H9 (cell line): Measurements from ENCODE around the gene STPG1. TPM values are rescaled to one million over a fixed set of nuclear protein-coding genes. Genes with fewer than 3 reads are reported as not detected.

Source experiments
- DNase-seq: peaks from one replicate; pipeline ENCODE4 v3.0.0-alpha.2; 2017
- H2AFZ ChIP-seq: one replicate; pipeline ENCODE4 v1.6.1; 2013; ENCODE audit warnings: mild to moderate bottlenecking, low read length, control low read depth, moderate library complexity
- H2AK5ac ChIP-seq: 2 replicates; pipeline ENCODE4 v1.6.1; 2013; ENCODE audit warnings: low read length, control low read depth, mixed read lengths; ENCODE audit not compliant: insufficient read length
- H2BK120ac ChIP-seq: one replicate; pipeline ENCODE4 v1.6.1; 2013; ENCODE audit warnings: low read depth, mild to moderate bottlenecking, low read length, control low read depth, inconsistent platforms; ENCODE audit not compliant: poor library complexity, severe bottlenecking
- H2BK12ac ChIP-seq: 2 replicates; pipeline ENCODE4 v1.6.1; 2013; ENCODE audit warnings: low read length, control low read depth, mixed read lengths, low read depth; ENCODE audit not compliant: insufficient read length
- H2BK15ac ChIP-seq: 2 replicates; pipeline ENCODE4 v1.6.1; 2013; ENCODE audit warnings: low read depth, low read length, control low read depth
- H2BK20ac ChIP-seq: one replicate; pipeline ENCODE4 v1.6.1; 2013; ENCODE audit warnings: low read depth, mild to moderate bottlenecking, low read length, control low read depth, inconsistent platforms; ENCODE audit not compliant: poor library complexity, severe bottlenecking
- H2BK5ac ChIP-seq: 2 replicates; pipeline ENCODE4 v1.6.1; 2013; ENCODE audit warnings: low read length, control low read depth, mixed read lengths; ENCODE audit not compliant: insufficient read length
- H3K14ac ChIP-seq: 2 replicates; pipeline ENCODE4 v1.6.1; 2013; ENCODE audit warnings: low read length, control low read depth; ENCODE audit not compliant: insufficient read depth
- H3K18ac ChIP-seq: 2 replicates; pipeline ENCODE4 v1.6.1; 2013; ENCODE audit warnings: low read depth, mild to moderate bottlenecking, mixed read lengths, low read length, control low read depth; ENCODE audit not compliant: insufficient read length
- H3K23ac ChIP-seq: 2 replicates; pipeline ENCODE4 v1.6.1; 2013; ENCODE audit warnings: low read length, control low read depth, mixed read lengths, low read depth; ENCODE audit not compliant: insufficient read length
- H3K23me2 ChIP-seq: 2 replicates; pipeline ENCODE4 v1.6.1; 2013; ENCODE audit warnings: low read depth, mild to moderate bottlenecking, mixed read lengths, low read length, control low read depth; ENCODE audit not compliant: insufficient read length, poor library complexity, severe bottlenecking
- H3K27ac ChIP-seq: 2 replicates; pipeline ENCODE4 v1.5.1; 2013; ENCODE audit warnings: low read length, control low read depth, mixed read lengths, low read depth; ENCODE audit not compliant: insufficient read length
- H3K27me3 ChIP-seq: 2 replicates; pipeline ENCODE4 v1.6.1; 2013; ENCODE audit warnings: low read length, control low read depth, inconsistent platforms; ENCODE audit not compliant: insufficient read depth
- H3K4ac ChIP-seq: 2 replicates; pipeline ENCODE4 v1.6.1; 2013; ENCODE audit warnings: low read depth, mild to moderate bottlenecking, control low read depth, inconsistent platforms, low read length, moderate library complexity
- H3K4me1 ChIP-seq: 2 replicates; pipeline ENCODE4 v1.6.1; 2013; ENCODE audit warnings: low read length, control low read depth, inconsistent platforms; ENCODE audit not compliant: insufficient read depth
- H3K4me2 ChIP-seq: 2 replicates; pipeline ENCODE4 v1.6.1; 2013; ENCODE audit warnings: low read length, control low read depth, mixed read lengths; ENCODE audit not compliant: insufficient read length, insufficient read depth
- H3K56ac ChIP-seq: 2 replicates; pipeline ENCODE4 v1.6.1; 2013; ENCODE audit warnings: low read depth, mild to moderate bottlenecking, mixed read lengths, low read length, control low read depth; ENCODE audit not compliant: insufficient read length
- H3K79me1 ChIP-seq: 2 replicates; pipeline ENCODE4 v1.6.1; 2013; ENCODE audit warnings: low read depth, mild to moderate bottlenecking, moderate library complexity, low read length, control low read depth, inconsistent platforms; ENCODE audit not compliant: insufficient read depth, poor library complexity, severe bottlenecking
- H3K79me2 ChIP-seq: 2 replicates; pipeline ENCODE4 v1.6.1; 2013; ENCODE audit warnings: low read length, control low read depth, inconsistent platforms; ENCODE audit not compliant: insufficient read depth
- H3K9ac ChIP-seq: 2 replicates; pipeline ENCODE4 v1.6.1; 2013; ENCODE audit warnings: low read length, control low read depth, mixed read lengths; ENCODE audit not compliant: insufficient read length; ENCODE audit errors: extremely low read depth
- H3K9me3 ChIP-seq: one replicate; pipeline ENCODE4 v1.6.1; 2013; ENCODE audit warnings: low read depth, low read length, inconsistent platforms; ENCODE audit not compliant: control insufficient read depth
- H3T11ph ChIP-seq: one replicate; pipeline ENCODE4 v1.6.1; 2013; ENCODE audit warnings: mild to moderate bottlenecking, low read length, control low read depth, inconsistent platforms
- H4K20me1 ChIP-seq: one replicate; pipeline ENCODE4 v1.6.1; 2013; ENCODE audit not compliant: control insufficient read depth, insufficient read length, insufficient read depth
- H4K5ac ChIP-seq: 2 replicates; pipeline ENCODE4 v1.6.1; 2013; ENCODE audit warnings: low read depth, mild to moderate bottlenecking, mixed read lengths, low read length, control low read depth; ENCODE audit not compliant: insufficient read length
- H4K8ac ChIP-seq: replicated peaks from 2 replicates; pipeline ENCODE4 v1.6.1; 2013; ENCODE audit warnings: low read length, control low read depth, mixed read lengths, low read depth; ENCODE audit not compliant: insufficient read length
- H4K91ac ChIP-seq: 2 replicates; pipeline ENCODE4 v1.6.1; 2013; ENCODE audit warnings: low read depth, mild to moderate bottlenecking, moderate library complexity, mixed read lengths, low read length, control low read depth; ENCODE audit not compliant: insufficient read length
- H3K27ac Mint-ChIP-seq, 3 experiments: 2 replicates in 2 of 3; 3 replicates in 1 of 3; pipeline ENCODE4 v1.8.0; 2020 to 2021; ENCODE audit warnings: mixed read lengths in 3 of 3, mild to moderate bottlenecking in 1 of 3, moderate library complexity in 1 of 3
- H3K27me3 Mint-ChIP-seq: 2 replicates; pipeline ENCODE4 v1.8.0; 2021; ENCODE audit warnings: low read depth, mild to moderate bottlenecking, moderate library complexity, mixed read lengths
- H3K36me3 Mint-ChIP-seq, 3 experiments: 2 replicates in 2 of 3; 3 replicates in 1 of 3; pipeline ENCODE4 v1.8.0; 2020 to 2021; ENCODE audit warnings: low read depth in 3 of 3, mixed read lengths in 3 of 3; ENCODE audit not compliant: insufficient read depth in 1 of 3
- H3K4me1 Mint-ChIP-seq, 2 experiments: 2 replicates each; pipeline ENCODE4 v1.8.0; 2020; ENCODE audit warnings: mixed read lengths in 2 of 2
- H3K4me3 Mint-ChIP-seq, 2 experiments: 2 replicates in 1 of 2; 3 replicates in 1 of 2; pipeline ENCODE4 v1.8.0; 2020 to 2021; ENCODE audit warnings: mild to moderate bottlenecking in 2 of 2, mixed read lengths in 2 of 2, moderate library complexity in 1 of 2
- H3K9me3 Mint-ChIP-seq, 2 experiments: 2 replicates in 1 of 2; 3 replicates in 1 of 2; pipeline ENCODE4 v1.8.0; 2020; ENCODE audit warnings: mild to moderate bottlenecking in 2 of 2, mixed read lengths in 2 of 2, moderate library complexity in 1 of 2
- CTCF ChIP-seq: fragments of 200-600 bp; sonication (generic); conservative IDR thresholded peaks from 3 replicates; pipeline ENCODE4 v1.8.0; 2021; ENCODE audit warnings: antibody characterized with exemption, mild to moderate bottlenecking
- WGBS: extraction: QIAGEN DNeasy Blood & Tissue Kit; methylation state at CpG from one replicate; pipeline ENCODE4 v1.1.7; 2013; ENCODE audit warnings: missing lambda C conversion rate, low lambda C conversion rate, mixed read lengths; ENCODE audit not compliant: insufficient read length; ENCODE audit errors: extremely low coverage; 5-methylcytosine and 5-hydroxymethylcytosine counted together
- total RNA-seq: library from RNA; stranded (reverse); gene quantifications from 2 replicates; pipeline ENCODE4 v1.2.1, GENCODE V29; 2021

STPG1 gene
- total RNA-seq, 1 experiment from 2014 or later, result 8.3 TPM

- H3K27me3 Mint-ChIP-seq, result no peaks in the 10 kb centered on the region
- H2BK20ac ChIP-seq, result no peak overlapping the region
- H4K5ac ChIP-seq, result no peak overlapping the region
- no peaks in the 10 kb centered on the region for H3K79me1 ChIP-seq
- H3K23me2 ChIP-seq, result no peaks in the 10 kb centered on the region
- H3T11ph ChIP-seq, result no peak overlapping the region
- H3K79me2 ChIP-seq, result no peaks in the 10 kb centered on the region
- no peak overlapping the region for H3K4me3 Mint-ChIP-seq
- H2AK5ac ChIP-seq, result no peak overlapping the region
- H2AFZ ChIP-seq, result no peak overlapping the region
- H3K9me3 Mint-ChIP-seq, result no peaks in the 10 kb centered on the region
- no peak overlapping the region for H3K56ac ChIP-seq
- no peak overlapping the region for H2BK120ac ChIP-seq
- no peaks in the 10 kb centered on the region for H3K4me1 ChIP-seq
- no peak overlapping the region for H2BK12ac ChIP-seq
- no peak overlapping the region for H3K23ac ChIP-seq
- H3K27me3 ChIP-seq, result no peaks in the 10 kb centered on the region
- no peak overlapping the region for H2BK15ac ChIP-seq
- no peak for TF ChIP-seq CTCF
- H3K27ac ChIP-seq, result no peak overlapping the region
- H3K4me1 Mint-ChIP-seq, result no peaks in the 10 kb centered on the region
- no peak overlapping the region for H3K18ac ChIP-seq
- H4K20me1 ChIP-seq, result no peaks in the 10 kb centered on the region
- H2BK5ac ChIP-seq, result no peak overlapping the region
- H4K91ac ChIP-seq, result no peak overlapping the region
- H4K8ac ChIP-seq, result no peak overlapping the region
- H3K4me2 ChIP-seq, result no peak overlapping the region
- H3K9ac ChIP-seq, result no peak overlapping the region
- H3K14ac ChIP-seq, result no peak overlapping the region
- no peaks in the 10 kb centered on the region for H3K9me3 ChIP-seq
- WGBS, result no CpG with 5 or more reads among the region's 1 CpG
- no peak for DNase-seq
- no peak overlapping the region for H3K4ac ChIP-seq
- peaks cover 0 to 17% (median 4%) of the 10 kb centered on the region in 3 experiments; a peak in 3 of 7 replicates for H3K36me3 Mint-ChIP-seq
- no peak overlapping the region for H3K27ac Mint-ChIP-seq
Observed at GRCh38 chr1:24400065-24400464, 13.5 kb downstream of the STPG1 start.
